Effector memory CD8-positive, alpha-beta T cell (primary cell): Measurements from ENCODE around the gene TTLL3.
A peak's percentile ranks its signal among the peaks of the same experiment; 100 is the strongest.
"Not testable (repeated sequence)": the region's sequence is repeated elsewhere in the genome, so short reads cannot be mapped to it uniquely, and the experiment has no call there.

Source experiments
- ATAC-seq: fragments of 150-1000 bp; cut with Tn5 transposase; replicated peaks from 2 replicates; pipeline ENCODE4 v1.10.0; 2021; ENCODE audit warnings: mild to moderate bottlenecking, moderate library complexity
- DNase-seq, 3 experiments: peaks; one replicate each; pipeline ENCODE4 v3.0.0; 2021
- H3K27ac Mint-ChIP-seq, 2 donors: one replicate each; pipeline ENCODE4 v1.8.0; 2022; ENCODE audit warnings: mild to moderate bottlenecking in 2 of 2, mixed read lengths in 2 of 2, moderate library complexity in 2 of 2
- H3K27me3 Mint-ChIP-seq, 2 donors: one replicate each; pipeline ENCODE4 v1.8.0; 2022; ENCODE audit warnings: mixed read lengths in 2 of 2
- H3K36me3 Mint-ChIP-seq: one replicate; pipeline ENCODE4 v1.8.0; 2022; ENCODE audit warnings: mild to moderate bottlenecking, moderate library complexity, mixed read lengths; ENCODE audit not compliant: insufficient read depth
- H3K4me1 Mint-ChIP-seq, 2 donors: one replicate each; pipeline ENCODE4 v1.8.0; 2022; ENCODE audit warnings: low read depth in 2 of 2, mixed read lengths in 2 of 2
- H3K4me3 Mint-ChIP-seq, 2 donors: one replicate each; pipeline ENCODE4 v1.8.0; 2022; ENCODE audit warnings: mild to moderate bottlenecking in 2 of 2, mixed read lengths in 2 of 2, moderate library complexity in 2 of 2
- H3K9me3 Mint-ChIP-seq, 2 donors: one replicate each; pipeline ENCODE4 v1.8.0; 2022; ENCODE audit warnings: mixed read lengths in 2 of 2

The TTLL3 gene

GRCh38 chr3:9863058-9863772 lies 53.2 kb downstream of the TTLL3 start:
- Mint-ChIP-seq H3K4me1 (peaks cover 6 to 8% of the 10 kb centered on the region in 2 donors), H3K27ac (no peak overlapping the region), H3K4me3 (no peak overlapping the region), H3K27me3 (peaks cover 9 to 11% of the 10 kb centered on the region in 2 donors), H3K9me3 (no peaks in the 10 kb centered on the region), H3K36me3 (no peaks in the 10 kb centered on the region)
- DNase-seq (no peak), ATAC-seq (no peak)

GRCh38 chr3:9864200-9864927 lies 54.3 kb downstream of the TTLL3 start:
- ATAC-seq, result no peak
- DNase-seq, result no peak
- no peak overlapping the region for H3K27ac Mint-ChIP-seq
- no peaks in the 10 kb centered on the region for H3K36me3 Mint-ChIP-seq
- no peaks in the 10 kb centered on the region for H3K9me3 Mint-ChIP-seq
- peaks cover 6 to 8% of the 10 kb centered on the region in 2 donors for H3K4me1 Mint-ChIP-seq
- H3K4me3 Mint-ChIP-seq, result no peak overlapping the region
- peaks cover 9 to 11% of the 10 kb centered on the region in 2 donors for H3K27me3 Mint-ChIP-seq

GRCh38 chr3:9865125-9865637 lies 55.1 kb downstream of the TTLL3 start:
- not testable (repeated sequence) for H3K4me3 Mint-ChIP-seq, ATAC-seq, H3K36me3 Mint-ChIP-seq, H3K9me3 Mint-ChIP-seq, H3K4me1 Mint-ChIP-seq, H3K27ac Mint-ChIP-seq, DNase-seq
- H3K27me3 Mint-ChIP-seq, result peaks cover 9 to 11% of the 10 kb centered on the region in 2 donors

- peaks cover 8 to 9% of the 10 kb centered on the region in 2 donors for H3K27me3 Mint-ChIP-seq
- H3K27ac Mint-ChIP-seq, result no peak overlapping the region
- H3K4me3 Mint-ChIP-seq, result no peak overlapping the region
- no peak for DNase-seq
- peaks cover 6 to 8% of the 10 kb centered on the region in 2 donors for H3K4me1 Mint-ChIP-seq
- ATAC-seq, result no peak
- H3K9me3 Mint-ChIP-seq, result no peaks in the 10 kb centered on the region
- H3K36me3 Mint-ChIP-seq, result no peaks in the 10 kb centered on the region
Measured at GRCh38 chr3:9866639-9867038, 56.6 kb downstream of the TTLL3 start.

GRCh38 chr3:9867106-9867505 lies 57.0 kb downstream of the TTLL3 start:
- H3K9me3 Mint-ChIP-seq, result no peaks in the 10 kb centered on the region
- H3K4me3 Mint-ChIP-seq, result no peak overlapping the region
- H3K27me3 Mint-ChIP-seq, result peaks cover 3 to 4% of the 10 kb centered on the region in 2 donors
- peaks cover 3% of the 10 kb centered on the region in 2 donors for H3K4me1 Mint-ChIP-seq
- H3K27ac Mint-ChIP-seq, result no peak overlapping the region
- H3K36me3 Mint-ChIP-seq, result no peaks in the 10 kb centered on the region
- ATAC-seq, result no peak
- no peak for DNase-seq

- no peaks in the 10 kb centered on the region for H3K27me3 Mint-ChIP-seq
Measured at GRCh38 chr3:9869955-9870354, 59.9 kb downstream of the TTLL3 start.

GRCh38 chr3:9870978-9871377 lies 60.9 kb downstream of the TTLL3 start:
- Mint-ChIP-seq H3K36me3 (no peaks in the 10 kb centered on the region), H3K4me3 (no peak overlapping the region), H3K27me3 (peaks cover 0 to 7% of the 10 kb centered on the region in 2 donors), H3K9me3 (no peaks in the 10 kb centered on the region), H3K27ac (no peak overlapping the region), H3K4me1 (no peaks in the 10 kb centered on the region)
- no peak for ATAC-seq
- DNase-seq, result no peak

More at GRCh38 chr3:9869955-9870354, 59.9 kb downstream of the TTLL3 start:
- ATAC-seq (no peak), DNase-seq (no peak)
- H3K4me3 Mint-ChIP-seq, result no peak overlapping the region
- H3K36me3 Mint-ChIP-seq, result no peaks in the 10 kb centered on the region
- H3K9me3 Mint-ChIP-seq, result no peaks in the 10 kb centered on the region
- no peak overlapping the region for H3K27ac Mint-ChIP-seq
- no peaks in the 10 kb centered on the region for H3K4me1 Mint-ChIP-seq

GRCh38 chr3:9872067-9872466 lies 62.0 kb downstream of the TTLL3 start:
- not testable (repeated sequence) for H3K4me3 Mint-ChIP-seq, DNase-seq, ATAC-seq, H3K9me3 Mint-ChIP-seq, H3K27me3 Mint-ChIP-seq, H3K4me1 Mint-ChIP-seq, H3K27ac Mint-ChIP-seq, H3K36me3 Mint-ChIP-seq

- H3K36me3 Mint-ChIP-seq, result no peaks in the 10 kb centered on the region
- ATAC-seq, result no peak
- H3K27ac Mint-ChIP-seq, result peak overlapping the region in 1 of 2 donors; percentile 41
- no peak overlapping the region for H3K4me3 Mint-ChIP-seq
- H3K27me3 Mint-ChIP-seq, result peaks cover 0 to 23% of the 10 kb centered on the region in 2 donors
- H3K9me3 Mint-ChIP-seq, result no peaks in the 10 kb centered on the region
- DNase-seq, result no peak
- no peaks in the 10 kb centered on the region for H3K4me1 Mint-ChIP-seq
Measured at GRCh38 chr3:9875448-9875847, 65.4 kb downstream of the TTLL3 start.

- not testable (repeated sequence) for H3K4me3 Mint-ChIP-seq, H3K36me3 Mint-ChIP-seq, DNase-seq, H3K27ac Mint-ChIP-seq, H3K9me3 Mint-ChIP-seq, ATAC-seq, H3K4me1 Mint-ChIP-seq
- H3K27me3 Mint-ChIP-seq, result peaks cover 0 to 23% of the 10 kb centered on the region in 2 donors
Measured at GRCh38 chr3:9876255-9876654, 66.2 kb downstream of the TTLL3 start.

- Mint-ChIP-seq H3K36me3 (peaks cover 3% of the 10 kb centered on the region), H3K27me3 (peaks cover 0 to 23% of the 10 kb centered on the region in 2 donors), H3K4me1 (no peaks in the 10 kb centered on the region), H3K4me3 (no peak overlapping the region), H3K9me3 (no peaks in the 10 kb centered on the region), H3K27ac (no peak overlapping the region)
- ATAC-seq (no peak), DNase-seq (no peak)
Measured at GRCh38 chr3:9876991-9877390, 66.9 kb downstream of the TTLL3 start.

- DNase-seq (no peak), ATAC-seq (no peak)
Measured at GRCh38 chr3:9878700-9879099, 68.6 kb downstream of the TTLL3 start.

GRCh38 chr3:9879830-9880549 lies 69.9 kb downstream of the TTLL3 start, which contains the start of gene CIDEC:
Gene CIDEC (minus strand): TSS chr3:9880253. CDS start chr3:9878486, 1,767 bp downstream.
- no peak within 1 kb of the TSS for H3K27ac Mint-ChIP-seq
- DNase-seq (no peak), ATAC-seq (no peak)
- H3K4me1 Mint-ChIP-seq, result no peaks in the 10 kb centered on the region
- peaks cover 4% of the 10 kb centered on the region for H3K36me3 Mint-ChIP-seq
- H3K4me3 Mint-ChIP-seq, result no peak within 1 kb of the TSS
- peaks cover 7 to 32% of the 10 kb centered on the region in 2 donors for H3K27me3 Mint-ChIP-seq
- no peaks in the 10 kb centered on the region for H3K9me3 Mint-ChIP-seq

More at GRCh38 chr3:9878700-9879099, 68.6 kb downstream of the TTLL3 start:
- Mint-ChIP-seq H3K4me1 (no peaks in the 10 kb centered on the region), H3K36me3 (peaks cover 4% of the 10 kb centered on the region), H3K27ac (no peak overlapping the region), H3K9me3 (no peaks in the 10 kb centered on the region), H3K4me3 (no peak overlapping the region), H3K27me3 (peaks cover 0 to 23% of the 10 kb centered on the region in 2 donors)
